ENCODE results near the gene FAM170B.

Gene FAM170B

DNA sequence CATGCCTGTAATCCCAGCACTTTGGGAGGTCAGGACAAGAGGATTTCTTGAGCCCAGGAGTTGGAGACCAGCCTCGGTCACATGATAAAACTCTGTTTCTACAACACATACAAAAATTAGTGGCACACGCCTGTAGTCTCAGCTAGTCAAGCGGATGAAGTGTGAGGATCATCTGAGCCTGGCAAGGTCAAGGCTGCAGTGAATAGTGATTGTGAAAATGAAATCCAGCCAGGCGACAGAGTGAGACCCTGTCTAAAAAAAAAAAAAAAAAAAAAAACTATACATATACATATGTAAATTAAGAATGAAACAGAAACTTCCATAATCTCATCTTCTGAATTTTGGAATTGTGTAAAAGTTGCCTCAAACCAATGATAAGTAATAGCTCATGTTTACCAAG is 18.2 kb upstream of the FAM170B start:
- no peak for DNase-seq (ENCODE audit: low read depth)

DNA sequence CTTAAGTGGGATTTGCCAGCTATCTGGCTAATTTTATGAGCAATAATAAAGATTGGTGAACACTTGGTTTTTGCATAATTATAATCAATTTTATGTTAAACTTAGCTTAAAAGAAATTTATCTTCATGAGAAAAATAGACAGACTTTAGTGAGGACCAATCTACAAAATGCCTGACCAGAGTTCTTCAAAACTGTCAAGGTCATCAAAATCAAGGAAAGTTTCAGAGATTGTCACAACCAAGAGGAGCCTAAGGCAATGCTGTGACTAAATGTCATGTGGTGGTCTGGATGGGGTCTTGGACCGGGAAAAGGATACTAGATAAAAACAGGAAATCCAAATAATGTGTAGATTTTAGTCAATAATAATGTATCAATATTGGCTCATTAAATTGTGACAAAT is 17.7 kb upstream of the FAM170B start:
- no peak for DNase-seq (ENCODE audit: low read depth)

DNA sequence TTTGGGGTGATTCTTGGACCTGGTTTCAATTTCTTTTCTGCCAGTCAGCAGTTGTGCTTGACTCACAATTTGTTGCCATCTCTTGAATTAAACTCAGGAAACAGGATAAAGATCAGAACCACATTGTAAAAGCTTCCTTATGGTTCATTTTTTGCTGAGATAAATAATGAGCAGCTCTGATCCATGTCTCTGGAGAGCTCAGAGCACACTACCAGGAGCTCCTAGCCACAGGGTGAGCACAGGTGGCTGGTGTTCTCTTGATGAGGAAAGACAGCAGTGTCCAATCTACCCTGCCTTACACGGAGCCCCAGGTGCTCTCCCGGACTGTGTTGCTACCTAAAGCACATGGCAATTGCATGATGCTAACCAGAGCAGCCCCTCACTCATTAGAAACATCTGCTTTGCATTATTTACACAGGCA is 17.2 kb upstream of the FAM170B start:
- no peak for DNase-seq (ENCODE audit: low read depth)

DNA sequence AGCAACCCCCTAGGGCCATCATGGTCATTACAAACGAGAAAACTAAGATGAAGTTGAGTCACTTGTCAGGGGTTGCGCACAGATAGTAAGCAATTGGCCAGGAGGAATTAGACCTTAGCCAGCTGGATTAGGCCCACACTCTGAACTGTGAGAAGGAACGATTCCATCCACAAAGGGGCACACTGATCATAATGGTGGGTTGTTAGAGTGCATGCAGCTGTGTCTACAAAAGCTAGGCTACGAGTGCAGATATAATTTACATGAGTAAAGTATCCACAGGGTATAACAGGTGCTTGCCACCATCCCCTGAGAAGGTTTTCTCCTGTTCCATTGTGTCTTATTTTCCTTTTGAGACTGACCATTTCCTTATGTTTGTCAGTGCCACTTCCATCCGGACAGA is 16.6 kb upstream of the FAM170B start:
- DNase-seq (ENCODE audit: low read depth): no peak

DNA sequence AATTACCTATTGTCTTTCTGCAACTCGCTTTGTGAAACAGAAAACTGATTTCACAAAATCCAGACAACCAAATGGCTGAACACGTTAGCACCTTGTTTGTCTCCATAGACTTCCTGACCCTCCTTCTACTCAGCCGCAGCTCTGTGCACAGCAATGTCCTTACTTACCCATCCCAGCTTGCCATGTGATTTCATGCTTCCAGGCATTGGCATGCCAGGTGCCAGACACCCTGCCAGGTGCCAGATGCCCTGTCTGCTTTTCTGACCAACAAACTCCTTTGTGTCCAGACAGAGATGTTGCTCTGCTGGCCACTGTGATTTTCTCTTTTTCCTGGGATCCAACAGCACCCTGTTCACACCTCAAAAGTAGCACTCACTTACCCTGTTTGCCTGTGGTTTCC is 16.1 kb upstream of the FAM170B start:
- no peak for DNase-seq (ENCODE audit: low read depth)

DNA sequence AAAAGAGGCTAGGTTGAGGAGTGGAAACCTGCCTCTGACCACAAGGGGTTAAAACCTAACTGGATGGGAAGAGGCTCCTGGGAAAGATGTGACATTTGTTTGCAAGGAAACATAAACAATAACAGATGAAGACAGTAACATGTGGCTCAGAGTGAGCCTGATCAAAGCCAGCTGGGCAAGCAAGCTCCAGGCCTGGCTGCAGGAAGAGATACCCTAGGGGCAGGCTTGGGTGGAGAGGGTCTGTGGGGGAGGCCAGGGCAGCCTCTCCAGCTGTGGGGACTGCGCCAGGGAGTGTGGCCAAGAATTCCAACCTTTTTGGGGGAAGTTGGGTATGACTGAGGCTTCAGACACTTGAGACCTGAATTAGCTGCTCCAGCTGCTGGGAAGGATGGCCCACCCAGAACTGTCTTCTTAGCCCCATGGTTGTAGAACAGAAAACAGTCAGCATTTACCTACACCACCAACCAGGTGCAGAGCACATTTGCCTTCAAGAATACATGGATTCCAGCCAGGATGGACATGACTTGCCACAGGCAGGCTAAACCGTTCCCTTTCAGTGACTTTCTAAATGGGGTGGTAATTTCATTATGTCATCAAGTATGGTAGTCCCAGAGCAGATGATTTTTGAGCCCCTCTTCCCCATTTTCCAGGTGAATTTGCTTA is 10.4 kb upstream of the FAM170B start:
- DNase-seq (ENCODE audit: low read depth): no peak

DNA sequence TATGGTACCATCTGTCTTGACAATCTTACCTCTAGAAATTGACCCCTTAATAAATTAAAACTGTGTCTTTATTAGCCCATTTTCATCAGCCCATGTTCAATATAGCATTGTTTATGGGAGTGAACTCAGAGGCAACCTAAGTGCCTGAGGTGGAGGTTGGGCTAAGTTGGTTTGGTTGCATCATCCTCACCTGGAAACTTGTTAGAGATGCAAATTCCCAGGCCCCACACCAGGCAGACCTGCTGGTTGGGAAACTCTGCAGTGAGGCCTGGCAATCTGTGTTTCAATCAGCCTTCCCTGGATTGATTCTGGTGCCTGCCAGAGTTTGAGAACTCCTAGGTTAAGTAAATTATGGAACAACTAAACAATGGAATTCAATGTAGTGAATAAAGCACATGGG is 9.4 kb upstream of the FAM170B start:
- DNase-seq (ENCODE audit: low read depth): no peak

DNA sequence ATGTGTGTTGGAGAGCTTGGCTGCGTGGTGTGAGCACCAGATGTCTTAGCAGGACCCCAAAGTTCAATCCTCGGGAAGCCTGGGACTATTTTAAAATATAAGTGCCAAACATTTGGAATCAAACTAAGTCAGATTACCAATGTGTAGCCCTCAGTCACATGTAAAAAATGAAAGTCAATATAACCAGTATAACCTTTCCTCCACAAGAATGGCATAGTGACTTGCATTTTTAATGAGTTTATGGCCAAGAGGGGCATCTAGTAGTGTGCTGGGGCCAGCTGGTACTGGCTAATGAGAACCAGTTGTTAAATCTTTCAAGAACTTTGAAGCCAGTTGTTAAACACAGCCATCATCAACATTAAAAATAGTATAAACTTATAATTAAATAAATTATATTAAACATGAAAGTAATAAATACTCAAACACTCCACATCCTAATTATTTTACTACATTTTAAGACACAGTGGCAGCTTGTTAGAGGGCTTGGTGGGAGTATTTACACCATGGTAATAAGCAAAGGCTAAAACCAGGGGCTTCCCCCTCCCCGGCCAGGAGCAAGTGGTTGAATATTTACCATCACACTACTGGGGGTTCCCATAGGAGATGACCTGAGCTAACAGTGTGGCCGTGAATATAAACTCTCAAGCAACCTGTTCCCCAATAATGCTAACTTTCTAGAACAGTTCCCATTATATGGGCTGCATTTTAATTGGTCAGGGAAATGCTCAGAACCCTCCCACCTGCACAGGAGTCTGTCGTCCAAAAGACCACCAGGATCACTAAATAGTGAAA is 7.9 kb upstream of the FAM170B start:
- no peak for DNase-seq (ENCODE audit: low read depth)

DNA sequence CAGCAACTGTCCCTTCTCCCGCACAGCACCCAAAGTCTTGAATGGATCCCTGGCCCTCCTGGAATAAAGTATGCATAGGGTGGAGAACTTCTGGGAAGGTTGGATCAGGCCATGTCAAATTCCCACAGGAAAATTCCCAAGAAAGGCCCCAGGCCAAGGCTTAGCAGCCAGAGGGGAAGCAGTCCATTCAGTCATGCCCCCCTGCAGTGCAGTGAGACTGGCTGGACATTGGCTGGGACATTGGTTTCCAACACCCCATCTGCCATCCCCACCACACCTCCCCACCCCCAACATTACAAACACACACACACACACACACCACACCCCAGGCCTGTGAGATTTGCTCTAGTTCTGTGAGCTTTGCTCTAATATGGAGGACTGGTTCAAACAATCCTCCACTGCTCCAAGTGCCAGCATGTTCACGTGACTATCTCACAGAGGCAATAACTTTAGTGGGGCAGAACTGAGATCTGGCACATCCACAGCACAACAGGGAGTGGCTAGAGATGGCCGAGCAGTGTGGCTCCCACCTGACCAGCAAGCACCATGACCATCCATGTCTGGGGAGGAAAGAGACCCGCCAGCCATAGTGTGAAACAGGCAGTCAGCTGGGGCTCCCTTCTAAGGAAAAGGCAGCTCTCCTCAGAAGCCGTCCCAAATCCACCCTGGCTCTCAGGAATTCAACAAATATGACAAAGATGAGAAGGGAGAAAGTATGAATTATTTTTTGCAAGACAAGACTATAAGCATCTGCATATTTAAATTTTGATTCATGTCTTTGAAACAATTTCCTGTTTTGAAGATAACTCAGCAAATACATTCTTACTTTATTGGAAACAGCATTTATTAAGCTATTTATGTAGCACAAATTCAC is 6.7 kb upstream of the FAM170B start:
- no peak for DNase-seq (ENCODE audit: low read depth)

DNA sequence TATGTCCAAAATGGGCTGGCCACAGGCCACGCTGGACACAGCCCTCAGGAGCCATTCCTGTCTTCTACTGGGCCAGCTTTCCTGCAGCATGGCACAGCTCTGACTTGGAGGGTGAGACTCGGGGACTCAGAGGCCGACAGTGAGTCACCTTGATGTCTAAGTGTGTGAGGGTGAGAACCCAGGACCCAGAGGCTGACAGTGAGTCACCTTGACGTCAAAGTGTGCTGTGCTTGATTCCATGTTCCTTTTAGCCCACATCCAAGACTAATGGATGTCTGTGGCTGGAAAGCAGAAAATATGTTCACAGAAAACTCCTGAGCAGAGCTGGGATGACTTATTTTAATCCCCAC is 6.0 kb upstream of the FAM170B start:
- DNase-seq (ENCODE audit: low read depth): no peak

DNA sequence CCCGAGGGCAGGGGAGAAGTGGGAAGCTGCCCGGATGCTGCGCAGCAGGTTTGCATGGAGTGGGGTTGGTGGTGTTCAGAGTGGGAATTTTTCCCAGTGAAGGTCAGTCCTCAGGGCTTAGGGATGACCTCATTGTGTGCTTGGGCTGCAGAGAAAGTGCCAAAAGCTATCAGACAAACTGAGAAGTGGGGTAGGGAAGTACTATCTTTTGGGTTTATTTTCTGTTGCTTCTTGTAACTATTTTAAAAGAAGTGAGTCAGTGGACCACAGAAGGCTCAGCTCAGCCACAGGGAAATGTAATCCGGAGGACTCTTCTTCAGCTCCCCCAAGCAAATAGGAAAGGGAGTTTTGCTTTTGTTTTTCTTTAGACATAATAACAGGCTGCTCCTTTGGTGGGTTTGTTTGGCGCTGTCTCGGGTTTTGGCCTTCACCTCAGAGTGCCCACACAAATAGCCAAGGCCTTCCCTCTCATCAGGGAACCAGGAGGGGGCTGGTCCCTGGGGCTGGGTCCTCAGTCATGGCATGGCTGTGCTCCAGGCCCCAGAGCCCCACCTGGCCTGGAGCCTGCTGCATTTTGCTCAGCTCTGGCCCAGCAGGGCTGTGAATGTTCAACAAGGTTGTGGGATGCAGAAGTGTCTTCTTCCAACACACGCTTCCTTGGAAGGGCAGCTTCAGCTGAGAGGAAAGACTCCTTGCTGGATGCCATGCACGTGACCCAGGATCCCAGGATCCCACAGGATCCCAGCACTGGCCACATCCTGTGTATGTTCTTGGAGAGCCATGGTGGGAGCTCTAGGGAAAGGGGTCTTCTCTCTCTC is 5.4 kb upstream of the FAM170B start:
- DNase-seq (ENCODE audit: low read depth): no peak

DNA sequence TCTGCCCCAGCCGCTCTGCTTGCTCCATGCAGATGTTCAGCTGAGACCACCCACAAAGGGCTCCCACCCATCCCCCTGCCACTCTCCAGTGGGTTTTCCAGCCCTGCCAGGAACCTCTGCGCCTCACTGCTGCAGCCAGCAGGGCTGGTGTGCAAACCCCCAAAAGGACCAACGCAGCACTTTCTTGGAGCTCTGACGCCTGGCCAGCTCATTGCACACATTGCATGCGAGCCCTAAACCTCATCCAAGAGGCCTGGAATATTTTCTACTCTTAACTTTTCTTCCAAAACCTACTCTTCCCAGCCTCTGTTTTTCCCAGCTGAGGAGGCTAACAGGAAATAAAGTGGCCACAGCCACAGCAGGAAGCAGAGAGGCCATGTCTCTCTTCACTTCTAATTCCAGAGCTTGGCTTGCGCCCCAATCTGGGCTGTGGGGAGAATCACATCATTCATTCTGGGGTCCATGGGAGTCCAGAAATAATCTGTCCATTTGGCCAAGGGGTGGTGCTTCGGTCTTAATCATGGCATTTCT is 4.6 kb upstream of the FAM170B start:
- no peak for DNase-seq (ENCODE audit: low read depth)

DNA sequence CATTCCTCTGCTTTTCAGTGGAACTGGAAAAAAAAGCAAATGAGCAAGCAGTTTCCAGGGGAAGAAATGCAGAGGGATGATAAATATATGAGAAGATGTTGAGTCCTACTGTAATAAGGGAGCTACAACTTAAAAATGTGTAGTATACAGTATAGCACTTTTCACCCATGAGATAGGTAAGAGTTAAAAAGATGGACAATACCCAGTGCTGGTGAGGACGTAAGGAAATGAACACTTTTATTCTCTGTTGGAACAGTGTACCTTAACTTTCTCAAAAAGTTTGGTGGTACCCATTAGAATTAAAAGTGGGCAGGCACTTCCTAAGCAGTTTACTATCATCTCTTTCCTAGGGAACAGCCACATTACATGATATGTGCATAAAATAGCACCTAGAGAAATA is 2.7 kb upstream of the FAM170B start:
- no peak for DNase-seq (ENCODE audit: low read depth)

DNA sequence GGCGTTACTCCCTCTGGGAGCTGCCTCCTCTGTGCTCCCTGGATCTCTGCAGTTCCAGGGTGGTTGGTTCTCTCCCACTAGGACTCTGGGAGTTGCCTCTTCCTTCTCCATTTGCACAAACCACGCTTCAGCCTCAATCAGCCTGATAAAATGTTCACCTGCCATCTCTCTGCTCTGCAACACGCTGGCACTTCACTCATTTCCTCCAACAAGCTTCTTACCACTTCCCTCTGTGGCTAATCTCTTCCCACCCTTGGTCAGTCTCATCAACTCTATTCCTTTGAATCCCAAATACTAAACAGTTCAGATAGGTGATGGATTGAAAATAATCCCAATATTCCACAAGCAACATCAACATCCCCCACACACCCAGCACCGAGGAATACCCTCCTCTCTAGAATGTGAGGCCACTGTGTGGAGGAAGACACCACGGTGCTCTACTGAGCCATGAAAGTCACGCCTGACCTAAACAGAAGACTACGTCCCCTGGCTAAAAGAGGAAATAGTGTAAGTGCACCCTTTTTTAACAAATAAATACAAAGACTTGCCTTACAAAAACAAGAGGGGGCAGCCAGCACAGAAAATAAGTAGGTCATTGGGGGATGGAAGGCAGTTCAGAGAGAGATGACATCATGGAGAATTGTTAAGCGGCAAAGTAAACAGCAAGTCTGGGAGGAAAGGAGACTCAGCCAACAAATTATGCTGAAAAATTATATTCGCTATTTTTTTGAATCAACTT is 1.9 kb upstream of the FAM170B start:
- no peak for DNase-seq (ENCODE audit: low read depth)

DNA sequence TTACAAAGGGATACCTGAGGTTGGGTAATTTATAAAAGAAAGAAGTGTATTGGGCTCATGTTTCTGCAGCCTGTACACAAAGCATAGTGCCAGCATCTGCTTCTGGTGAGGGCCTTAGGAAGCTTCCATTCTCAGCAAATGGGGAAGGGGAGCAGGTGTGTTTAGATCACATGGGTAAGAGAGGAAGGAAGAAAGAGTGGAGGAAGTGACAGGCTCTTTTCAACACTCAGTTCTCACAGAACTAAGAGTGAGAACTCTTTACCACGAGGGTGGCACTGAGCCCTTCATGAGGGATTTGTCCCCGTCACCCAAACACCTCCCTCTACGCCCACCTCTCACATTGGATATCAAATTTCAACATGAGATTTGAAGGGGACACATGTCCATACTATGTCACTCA is 506 bp upstream of the FAM170B start:
- no peak for DNase-seq (ENCODE audit: low read depth)

DNA sequence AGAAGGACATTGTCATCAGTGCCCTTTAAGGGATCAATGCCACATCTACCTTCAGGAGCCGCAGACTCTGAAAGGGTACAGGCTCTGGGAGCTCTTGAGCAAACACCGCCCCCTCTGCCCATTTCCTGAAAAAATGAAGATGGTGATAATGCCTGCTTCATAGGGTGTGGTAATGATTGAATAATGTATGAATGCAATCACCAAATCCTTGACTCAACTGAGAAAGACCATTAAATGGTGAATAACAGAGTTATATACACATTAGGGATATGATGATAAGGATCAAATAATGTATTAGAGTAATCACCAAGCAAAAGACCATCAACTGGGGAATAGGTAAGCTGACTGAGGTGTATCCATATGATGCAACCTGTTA is 1.5 kb downstream of the FAM170B start:
- no peak for DNase-seq (ENCODE audit: low read depth)

DNA sequence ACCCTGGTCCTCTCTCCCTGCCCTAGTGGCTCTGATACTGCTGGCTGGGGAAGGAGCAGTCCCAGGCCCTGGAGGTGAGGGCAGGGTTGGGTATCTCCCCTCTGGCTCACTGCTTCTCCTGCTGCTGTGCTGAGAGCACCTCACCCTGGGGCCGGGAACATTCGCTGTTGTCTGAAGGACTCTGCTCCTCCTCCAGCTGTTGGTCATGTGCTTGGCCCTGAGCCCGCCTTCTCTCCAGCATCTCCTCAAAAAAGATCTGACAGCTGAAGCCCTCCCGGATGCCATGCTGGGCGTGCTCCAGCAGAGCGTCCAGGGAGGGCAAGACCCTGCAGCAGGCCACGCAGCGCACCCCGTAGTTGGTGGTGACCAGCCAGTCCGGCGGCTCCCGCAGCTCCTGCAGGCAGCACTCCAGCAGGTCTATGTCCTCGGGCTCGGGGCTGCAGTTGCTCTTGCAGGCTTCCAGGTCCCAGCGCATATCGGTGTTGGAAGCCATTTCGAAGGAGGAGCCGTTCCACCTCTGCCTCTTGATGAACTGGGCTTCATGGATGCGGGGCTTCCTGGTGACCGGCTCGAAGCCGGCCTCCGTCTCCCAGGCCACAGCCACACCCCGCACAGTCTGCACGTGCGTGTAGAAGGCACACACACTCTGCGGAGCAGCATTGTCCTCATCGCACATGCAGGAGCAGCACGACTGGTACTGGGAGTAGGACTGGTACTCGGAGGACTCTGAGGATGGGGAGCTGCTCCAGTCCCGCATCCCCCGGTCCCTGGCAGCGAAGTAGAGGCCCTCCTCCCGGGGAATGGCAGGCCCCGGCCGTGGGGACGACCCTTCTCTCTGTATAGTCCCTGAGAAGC is 2.1 kb downstream of the FAM170B start:
- DNase-seq (ENCODE audit: low read depth): no peak

DNA sequence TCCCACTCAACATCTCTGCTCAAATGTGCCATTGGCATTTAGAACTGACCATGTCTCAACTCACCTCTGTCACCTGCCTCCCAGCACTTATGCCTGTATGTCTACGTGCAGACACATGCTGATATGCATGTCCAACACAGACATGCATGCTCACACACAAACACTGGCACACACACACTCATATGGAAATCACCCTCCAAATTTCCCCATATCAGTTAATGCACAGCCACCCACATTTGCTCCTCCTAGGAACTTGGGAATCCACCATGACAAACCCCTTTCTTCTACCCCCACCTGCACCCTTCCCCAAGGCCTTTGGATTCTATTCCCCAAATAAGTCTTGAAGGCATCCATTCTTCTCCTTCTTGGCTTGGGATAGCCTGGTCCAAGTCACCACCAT is 4.4 kb downstream of the FAM170B start:
- DNase-seq (ENCODE audit: low read depth): no peak

DNA sequence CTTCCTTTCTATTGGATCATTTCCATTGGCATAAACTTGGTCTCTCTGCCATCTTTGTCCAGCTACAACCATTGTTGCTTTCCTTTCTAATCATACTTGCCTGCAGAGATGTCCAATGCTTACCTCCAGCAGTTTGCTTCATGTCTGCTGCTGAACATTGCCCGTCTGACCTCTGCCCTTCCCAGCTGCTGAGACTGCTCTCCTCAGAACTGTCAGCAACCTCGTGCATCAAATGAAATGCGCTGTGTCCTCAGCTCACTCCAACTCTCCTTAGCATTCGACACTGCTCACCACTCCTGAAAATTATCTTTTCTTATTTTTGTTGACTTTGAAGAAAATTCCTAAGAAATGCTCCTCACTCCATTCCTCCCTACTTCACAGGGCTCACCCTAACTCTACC is 5.0 kb downstream of the FAM170B start:
- DNase-seq (ENCODE audit: low read depth): no peak
